ENCODE results near the gene NRXN2.

- TF ChIP-seq CTCF (IDR thresholded peaks at IDR 0.05) (no peak), POLR2A (IDR thresholded peaks at IDR 0.05) (no peak)
Observed at GRCh38 chr11:64556721-64557250, 166.2 kb downstream of the NRXN2 start.
